HCT116 (cell line): ENCODE data around the gene DMPK. TPM values are rescaled to one million over a fixed set of nuclear protein-coding genes. Genes with fewer than 3 reads are reported as not detected.

Source experiments
- ATAC-seq: fragments of 200-7000 bp; cut with Tn5 transposase; 2 replicates; pipeline ENCODE4 v1.9.1; 2020; ENCODE audit warnings: mild to moderate bottlenecking, moderate library complexity
- BruUV-seq: library from RNA; stranded (reverse); fragments of 400-500 nt; replicated peaks from 2 replicates; lab custom pipeline; 2021; lab: Mats Ljungman, UMichigan
- CTCF ChIA-PET: fragments of 300-600 bp; sonication (Branson Sonifier 250); formaldehyde crosslinking; loops from one replicate; lab custom pipeline; 2021; ENCODE audit warnings: antibody characterized with exemption; lab: Charles Lee
- POLR2A ChIA-PET: fragments of 300-600, 350-600 bp; sonication (Branson Sonifier 250); formaldehyde crosslinking; loops from one replicate; lab custom pipeline; 2021; ENCODE audit warnings: antibody characterized with exemption; lab: Charles Lee
- RAD21 ChIA-PET, 2 experiments: fragments of 300-600 bp; sonication (Branson Sonifier 250); formaldehyde crosslinking; loops; one replicate each; lab custom pipeline; 2023; ENCODE audit warnings: low total read pairs in 2 of 2; ENCODE audit not compliant: uncharacterized antibody in 2 of 2, unreplicated experiment in 2 of 2, low non-redundant PET in 1 of 2; lab: Charles Lee
- DNase-seq: peaks from one replicate; pipeline ENCODE4 v3.0.0-alpha.2; 2010; ENCODE audit warnings: low read depth, low spot score
- H2AFZ ChIP-seq: fragments of 200-600 bp; shearing (Covaris generic), sonication (generic); 2 replicates; pipeline ENCODE4 v1.6.1; 2017; ENCODE audit warnings: low read depth, mixed run types, mixed read lengths, antibody characterized with exemption, low read length; ENCODE audit not compliant: poor library complexity, severe bottlenecking
- H3K27ac ChIP-seq: 2 replicates; pipeline ENCODE4 v1.5.1; 2012; ENCODE audit warnings: low read depth, low read length
- H3K27me3 ChIP-seq: fragments of 200-600 bp; sonication (generic); 2 replicates; pipeline ENCODE4 v1.6.1; 2016; ENCODE audit warnings: mixed run types, low read length, mixed read lengths; ENCODE audit not compliant: insufficient read depth
- H3K36me3 ChIP-seq, 2 experiments: fragments of 200-500 bp in 1 of 2; fragments of 200-600 bp in 1 of 2; sonication (Bioruptor generic) in 1 of 2; sonication (generic) in 1 of 2; 2 replicates each; pipeline versions ENCODE4 v1.5.1 to v1.6.1; 2014 to 2016; ENCODE audit warnings: low read length in 2 of 2, inconsistent platforms in 1 of 2, mixed read lengths in 1 of 2, mixed run types in 1 of 2; ENCODE audit not compliant: insufficient read depth in 2 of 2, control insufficient read depth in 1 of 2
- H3K4me1 ChIP-seq, 2 experiments: fragments of 200-600 bp in 1 of 2; sonication (generic) in 1 of 2; 2 replicates each; pipeline versions ENCODE4 v1.5.1 to v1.6.1; 2012 to 2017; ENCODE audit warnings: low read length in 2 of 2, inconsistent platforms in 1 of 2, mild to moderate bottlenecking in 1 of 2, mixed read lengths in 1 of 2, mixed run types in 1 of 2, moderate library complexity in 1 of 2; ENCODE audit not compliant: insufficient read depth in 2 of 2, control insufficient read depth in 1 of 2
- H3K4me2 ChIP-seq: fragments of 200-600 bp; sonication (generic); 2 replicates; pipeline ENCODE4 v1.6.1; 2017; ENCODE audit warnings: mixed run types, low read length, mixed read lengths
- H3K4me3 ChIP-seq, 2 experiments: fragments of 200-600 bp in 1 of 2; sonication (generic) in 1 of 2; replicated peaks in 1 of 2; 2 replicates each; pipeline ENCODE4 v1.5.1; 2011 to 2016; ENCODE audit warnings: low read length in 2 of 2, control low read depth in 1 of 2, low read depth in 1 of 2, mild to moderate bottlenecking in 1 of 2, mixed read lengths in 1 of 2, mixed run types in 1 of 2
- H3K79me2 ChIP-seq: fragments of 200-600 bp; sonication (generic); 2 replicates; pipeline ENCODE4 v1.6.1; 2017; ENCODE audit warnings: mild to moderate bottlenecking, mixed run types, low read length, moderate library complexity, mixed read lengths; ENCODE audit not compliant: insufficient read depth
- H3K9ac ChIP-seq: fragments of 200-600 bp; sonication (generic); 2 replicates; pipeline ENCODE4 v1.6.1; 2016; ENCODE audit warnings: low read length, mixed read lengths
- H3K9me2 ChIP-seq: fragments of 200-600 bp; sonication (generic), shearing (Covaris generic); 2 replicates; pipeline ENCODE4 v1.6.1; 2017; ENCODE audit warnings: mixed run types, mild to moderate bottlenecking, moderate library complexity; ENCODE audit not compliant: insufficient read depth
- H3K9me3 ChIP-seq, 2 experiments: fragments of 200-500 bp in 1 of 2; fragments of 200-600 bp in 1 of 2; sonication (Bioruptor generic) in 1 of 2; sonication (generic) in 1 of 2; 2 replicates each; pipeline ENCODE4 v1.6.1; 2014 to 2017; ENCODE audit warnings: low read length in 2 of 2, mixed read lengths in 2 of 2, inconsistent platforms in 1 of 2, low read depth in 1 of 2, mild to moderate bottlenecking in 1 of 2, mixed run types in 1 of 2, moderate library complexity in 1 of 2; ENCODE audit not compliant: control insufficient read depth in 1 of 2, insufficient read depth in 1 of 2
- H4K20me1 ChIP-seq: fragments of 200-600 bp; sonication (generic), shearing (Covaris generic); 2 replicates; pipeline ENCODE4 v1.6.1; 2017; ENCODE audit warnings: mixed run types, mild to moderate bottlenecking, moderate library complexity; ENCODE audit not compliant: insufficient read depth
- ATF3 ChIP-seq: IDR thresholded peaks from 2 replicates; pipeline ENCODE4 v1.6.1; 2012
- SRF ChIP-seq: IDR thresholded peaks from 2 replicates; pipeline ENCODE4 v1.6.1; 2012; ENCODE audit warnings: low read depth
- TCF7L2 ChIP-seq: IDR thresholded peaks from 2 replicates; pipeline ENCODE4 v1.7.0; 2011; ENCODE audit warnings: borderline replicate concordance, inconsistent platforms; ENCODE audit not compliant: insufficient read depth, insufficient read length; ENCODE audit errors: extremely low read depth
- YY1 ChIP-seq: IDR thresholded peaks from 2 replicates; pipeline ENCODE4 v1.6.1; 2011; ENCODE audit warnings: low read length, low read depth, moderate library complexity, mild to moderate bottlenecking; ENCODE audit not compliant: insufficient replicate concordance; ENCODE audit errors: extremely low read depth
- ZBTB33 ChIP-seq: IDR thresholded peaks from 2 replicates; pipeline ENCODE4 v1.6.1; 2011; ENCODE audit warnings: mild to moderate bottlenecking, low read length, moderate library complexity; ENCODE audit not compliant: insufficient replicate concordance; ENCODE audit errors: extremely low read depth
- ZNF274 ChIP-seq: fragments of 200-500 bp; sonication (Bioruptor generic); IDR thresholded peaks from 2 replicates; pipeline ENCODE4 v1.6.1; 2014; ENCODE audit warnings: mild to moderate bottlenecking, low read depth, low read length, inconsistent platforms
- intact Hi-C: fragments of 100-400 bp; cut with micrococcal nuclease; formaldehyde crosslinking; loops from 2 replicates; pipeline ENCODE4 v1.10.0; 2022
- total RNA-seq: library from RNA; stranded (reverse); gene quantifications from one replicate; pipeline ENCODE4 v1.2.1, GENCODE V29; 2021; ENCODE audit not compliant: unreplicated experiment

DMPK gene
- total RNA-seq, 1 experiment from 2014 or later: 52.5 TPM

- ChIA-PET CTCF (interaction anchor here (0.9 to 4.2 kb wide), 2 partner anchors 12 to 35 kb away, joined by 3 to 21 read pairs; no protein-coding TSS in a partner anchor), POLR2A (no interaction called here), RAD21 (no interaction called here)
- intact Hi-C loops: no loop called here
- Histone ChIP-seq H3K27ac (no peak overlapping the region), H4K20me1 (no peaks in the 10 kb centered on the region), H3K27me3 (no peaks in the 10 kb centered on the region), H3K9ac (no peak overlapping the region), H3K4me1 (peaks cover 4 to 15% of the 10 kb centered on the region in 2 experiments; a peak in 3 of 4 replicates), H3K9me3 (no peaks in the 10 kb centered on the region), H3K4me3 (no peak overlapping the region), H3K4me2 (no peak overlapping the region), H2AFZ (no peak overlapping the region), H3K9me2 (no peaks in the 10 kb centered on the region), H3K79me2 (no peaks in the 10 kb centered on the region), H3K36me3 (no peaks in the 10 kb centered on the region)
- no peak for ATAC-seq
- BruUV-seq: no TSS peak
- no peak for TF ChIP-seq ZBTB33
- no peak for TF ChIP-seq YY1
- TF ChIP-seq SRF: no peak
- TF ChIP-seq TCF7L2: no peak
- no peak for TF ChIP-seq ATF3
- TF ChIP-seq ZNF274: no peak
- no peak for DNase-seq
These were observed 22.6 kb upstream of the DMPK start for GRCh38 chr19:45804959-45805230.
